B cell (primary cell): ENCODE measurements around the gene SF3B5. TPM values are rescaled to one million over a fixed set of nuclear protein-coding genes. Genes with fewer than 3 reads are reported as not detected.

Experiments
- ATAC-seq: fragments of 200-7000 bp; cut with Tn5 transposase; one replicate; pipeline ENCODE4 v1.10.0; 2021; ENCODE audit warnings: low read depth, mild to moderate bottlenecking, moderate number of reproducible peaks, moderate library complexity
- CTCF ChIA-PET: fragments of 350-600 bp; sonication (Branson Sonifier 250); formaldehyde crosslinking; loops from one replicate; lab custom pipeline; 2021; ENCODE audit warnings: antibody characterized with exemption, inconsistent platforms; lab: Charles Lee
- POLR2A ChIA-PET: fragments of 350-600 bp; sonication (Branson Sonifier 250); formaldehyde crosslinking; loops from one replicate; lab custom pipeline; 2021; ENCODE audit warnings: antibody characterized with exemption; lab: Charles Lee
- DNase-seq: peaks from one replicate; pipeline ENCODE4 v3.0.0; 2013
- H2AFZ ChIP-seq: 2 replicates; pipeline ENCODE4 v1.6.1; 2012; ENCODE audit warnings: mild to moderate bottlenecking, low read depth, low read length; ENCODE audit not compliant: insufficient read depth, poor library complexity, severe bottlenecking
- H3K27ac ChIP-seq, 2 donors: 1 replicate in 1 of 2; 2 replicates in 1 of 2; pipeline ENCODE4 v1.5.1; 2012 to 2013; ENCODE audit warnings: low read length in 2 of 2, mild to moderate bottlenecking in 2 of 2, moderate library complexity in 1 of 2
- H3K27me3 ChIP-seq, 4 experiments: fragments of 200-600 bp in 1 of 4; sonication (generic) in 1 of 4; replicated peaks in 1 of 4; 1 replicate in 2 of 4; 2 replicates in 2 of 4; pipeline versions ENCODE4 v1.6.1 to v1.7.0; 2013 to 2016; ENCODE audit warnings: low read length in 3 of 4, mild to moderate bottlenecking in 2 of 4, mixed read lengths in 1 of 4, moderate library complexity in 1 of 4; ENCODE audit not compliant: insufficient read depth in 4 of 4, control insufficient read depth in 3 of 4; ENCODE audit errors: control extremely low read depth in 1 of 4
- H3K36me3 ChIP-seq, 2 experiments: replicated peaks in 1 of 2; 1 replicate in 1 of 2; 2 replicates in 1 of 2; pipeline versions ENCODE4 v1.6.1 to v1.7.1; 2013; ENCODE audit warnings: low read length in 1 of 2; ENCODE audit not compliant: insufficient read depth in 2 of 2, control insufficient read depth in 1 of 2; ENCODE audit errors: control extremely low read depth in 1 of 2, extremely low read depth in 1 of 2
- H3K4me1 ChIP-seq, 2 donors: fragments of 200-600 bp in 1 of 2; sonication (generic) in 1 of 2; 1 replicate in 1 of 2; 2 replicates in 1 of 2; pipeline versions ENCODE4 v1.5.1 to v1.6.1; 2013 to 2017; ENCODE audit warnings: low read length in 2 of 2; ENCODE audit not compliant: control insufficient read depth in 2 of 2, insufficient read depth in 2 of 2
- H3K4me2 ChIP-seq: replicated peaks from 2 replicates; pipeline ENCODE3; 2012; ENCODE audit warnings: mild to moderate bottlenecking, low read depth, low read length; ENCODE audit not compliant: poor library complexity, severe bottlenecking
- H3K4me3 ChIP-seq, 5 experiments: fragments of 200-600 bp in 1 of 5; sonication (generic) in 1 of 5; 1 replicate in 3 of 5; 2 replicates in 2 of 5; pipeline versions ENCODE4 v1.5.1 to v1.7.0; 2011 to 2016; ENCODE audit warnings: low read length in 4 of 5, mild to moderate bottlenecking in 4 of 5, low read depth in 2 of 5, control low read depth in 1 of 5, moderate library complexity in 1 of 5; ENCODE audit not compliant: insufficient read depth in 1 of 5; ENCODE audit errors: control extremely low read depth in 1 of 5, extremely low read depth in 1 of 5
- H3K79me2 ChIP-seq: fragments of 200-600 bp; sonication (generic); one replicate; pipeline ENCODE4 v1.6.0; 2016; ENCODE audit warnings: low read length; ENCODE audit not compliant: control insufficient read depth, insufficient read depth
- H3K9ac ChIP-seq: fragments of 200-600 bp; sonication (generic); 2 replicates; pipeline ENCODE4 v1.6.1; 2017; ENCODE audit warnings: mild to moderate bottlenecking, low read length, moderate library complexity
- H3K9me3 ChIP-seq, 3 donors: one replicate each; pipeline versions ENCODE4 v1.6.1 to v1.7.1; 2013; ENCODE audit warnings: low read length in 2 of 3; ENCODE audit not compliant: control insufficient read depth in 2 of 3, insufficient read depth in 1 of 3; ENCODE audit errors: control extremely low read depth in 1 of 3
- H4K20me1 ChIP-seq: 2 replicates; pipeline ENCODE4 v1.6.0; 2012; ENCODE audit warnings: mild to moderate bottlenecking, low read length; ENCODE audit not compliant: insufficient read depth, control insufficient read depth, poor library complexity, severe bottlenecking
- H3K27ac Mint-ChIP-seq: one replicate; pipeline ENCODE4 v1.8.0; 2021; ENCODE audit warnings: mixed read lengths
- H3K27me3 Mint-ChIP-seq: one replicate; pipeline ENCODE4 v1.8.0; 2021; ENCODE audit warnings: mixed read lengths
- H3K4me1 Mint-ChIP-seq: one replicate; pipeline ENCODE4 v1.8.0; 2021; ENCODE audit warnings: mixed read lengths
- H3K4me3 Mint-ChIP-seq: one replicate; pipeline ENCODE4 v1.8.0; 2021; ENCODE audit warnings: mixed read lengths
- H3K9me3 Mint-ChIP-seq: one replicate; pipeline ENCODE4 v1.8.0; 2022; ENCODE audit warnings: mixed read lengths; ENCODE audit not compliant: insufficient read depth
- EZH2 ChIP-seq: IDR thresholded peaks from 2 replicates; pipeline ENCODE4 v1.6.1; 2012; ENCODE audit warnings: borderline replicate concordance, low read depth, mild to moderate bottlenecking, moderate library complexity, low read length; ENCODE audit not compliant: insufficient read depth, poor library complexity, severe bottlenecking
- WGBS: methylation state at CpG from one replicate; pipeline ENCODE4 v1.1.5; 2013; ENCODE audit warnings: missing lambda C conversion rate; ENCODE audit not compliant: insufficient coverage; 5-methylcytosine and 5-hydroxymethylcytosine counted together
- intact Hi-C: fragments of 100-400 bp; cut with micrococcal nuclease; formaldehyde crosslinking; loops from one replicate; pipeline ENCODE4 v1.10.0; 2022
- polyA plus RNA-seq: library from polyadenylated mRNA; depleted of rRNA; stranded (reverse); fragments of >200 nt; gene quantifications from 2 replicates; pipeline ENCODE4 v1.2.3, GENCODE V29; 2012
- total RNA-seq, 2 donors: library from RNA; stranded (reverse); fragments of 120-200 nt in 1 of 2; gene quantifications; 1 replicate in 1 of 2; 2 replicates in 1 of 2; pipeline versions ENCODE4 v1.2.3 to v1.2.4, GENCODE V29; 2013 to 2022
- TF ChIP-seq, protein P1 (sequence below): fragments of 200-600 bp; IDR thresholded peaks from one replicate; pipeline ENCODE4 v1.8.0; 2022; ENCODE audit warnings: antibody characterized with exemption, mild to moderate bottlenecking

Gene SF3B5
- total and polyA plus RNA-seq, 2 donors (not counting 1 experiment from before 2014, with no cell fraction given), result 111 to 360 TPM

DNA sequence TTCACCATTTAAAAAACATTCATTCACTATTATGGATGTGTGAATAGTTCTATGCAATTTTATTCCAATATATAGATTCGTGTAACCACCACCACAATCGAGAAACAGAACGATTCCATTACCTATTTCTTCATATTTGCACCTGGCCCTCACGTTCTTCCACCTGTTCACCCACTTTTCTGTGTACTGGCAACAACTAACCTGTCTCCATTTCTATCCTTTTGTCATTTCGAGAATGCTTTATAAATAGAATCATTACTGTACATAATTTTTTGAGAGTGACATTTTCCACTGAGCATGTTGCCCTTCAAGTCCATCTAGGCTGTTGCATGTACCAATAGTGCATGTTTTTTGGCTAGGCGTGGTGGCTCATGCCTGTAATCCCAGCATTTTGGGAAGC is 31.7 kb upstream of the SF3B5 start:
- Histone ChIP-seq H4K20me1 (no peaks in the 10 kb centered on the region), H3K79me2 (no peaks in the 10 kb centered on the region), H3K27me3 (peaks cover 0 to 4% (median 0%) of the 10 kb centered on the region in 4 experiments), H2AFZ (no peak overlapping the region), H3K36me3 (no peaks in the 10 kb centered on the region), H3K9me3 (no peaks in the 10 kb centered on the region), H3K4me1 (no peaks in the 10 kb centered on the region), H3K4me3 (no peak overlapping the region), H3K27ac (no peak overlapping the region), H3K4me2 (no peak overlapping the region), H3K9ac (no peak overlapping the region)
- ATAC-seq, result no peak
- Mint-ChIP-seq H3K4me1 (peaks cover 13% of the 10 kb centered on the region), H3K9me3 (no peaks in the 10 kb centered on the region), H3K27me3 (no peaks in the 10 kb centered on the region), H3K4me3 (no peak overlapping the region), H3K27ac (no peak overlapping the region)
- WGBS, result 57% methylated on average over 4 of the region's 6 CpGs
- intact Hi-C loops, result no loop called here
- TF ChIP-seq, protein P1, sequence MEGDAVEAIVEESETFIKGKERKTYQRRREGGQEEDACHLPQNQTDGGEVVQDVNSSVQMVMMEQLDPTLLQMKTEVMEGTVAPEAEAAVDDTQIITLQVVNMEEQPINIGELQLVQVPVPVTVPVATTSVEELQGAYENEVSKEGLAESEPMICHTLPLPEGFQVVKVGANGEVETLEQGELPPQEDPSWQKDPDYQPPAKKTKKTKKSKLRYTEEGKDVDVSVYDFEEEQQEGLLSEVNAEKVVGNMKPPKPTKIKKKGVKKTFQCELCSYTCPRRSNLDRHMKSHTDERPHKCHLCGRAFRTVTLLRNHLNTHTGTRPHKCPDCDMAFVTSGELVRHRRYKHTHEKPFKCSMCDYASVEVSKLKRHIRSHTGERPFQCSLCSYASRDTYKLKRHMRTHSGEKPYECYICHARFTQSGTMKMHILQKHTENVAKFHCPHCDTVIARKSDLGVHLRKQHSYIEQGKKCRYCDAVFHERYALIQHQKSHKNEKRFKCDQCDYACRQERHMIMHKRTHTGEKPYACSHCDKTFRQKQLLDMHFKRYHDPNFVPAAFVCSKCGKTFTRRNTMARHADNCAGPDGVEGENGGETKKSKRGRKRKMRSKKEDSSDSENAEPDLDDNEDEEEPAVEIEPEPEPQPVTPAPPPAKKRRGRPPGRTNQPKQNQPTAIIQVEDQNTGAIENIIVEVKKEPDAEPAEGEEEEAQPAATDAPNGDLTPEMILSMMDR, result no peak
- TF ChIP-seq EZH2, result no peak
- ChIA-PET CTCF (interaction anchor here (0.7 to 0.9 kb wide), 2 partner anchors 22 to 30 kb away, joined by 3 read pairs; no protein-coding TSS in a partner anchor), POLR2A (no interaction called here)
- DNase-seq, result no peak

DNA sequence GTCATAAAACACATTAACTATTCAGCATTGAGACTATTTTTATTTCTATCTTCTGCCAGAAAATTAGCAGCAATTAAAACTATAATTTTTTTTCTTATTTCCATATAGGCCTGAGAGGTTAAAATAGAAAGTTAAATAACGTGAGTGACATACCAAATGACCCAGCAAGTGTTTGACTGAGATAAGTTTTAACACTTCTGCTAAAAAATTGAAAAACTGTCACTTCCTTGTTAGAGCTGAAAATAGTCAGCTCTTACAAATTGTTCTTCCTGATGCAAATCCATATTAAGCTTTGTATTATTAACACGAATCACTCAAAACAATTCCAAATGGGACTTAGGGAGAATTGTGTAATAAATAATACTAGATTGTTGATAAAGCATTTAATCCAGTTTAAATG is 28.5 kb upstream of the SF3B5 start:
- peak overlapping the region; percentile 6 for H2AFZ ChIP-seq
- H3K4me3 Mint-ChIP-seq, result no peak overlapping the region
- no peak overlapping the region for H3K4me2 ChIP-seq
- H3K27ac Mint-ChIP-seq, result no peak overlapping the region
- no peaks in the 10 kb centered on the region for H3K27me3 Mint-ChIP-seq
- H3K4me1 ChIP-seq, result no peaks in the 10 kb centered on the region
- no peak overlapping the region for H3K9ac ChIP-seq
- H3K9me3 Mint-ChIP-seq, result no peaks in the 10 kb centered on the region
- H3K4me3 ChIP-seq, result no peak overlapping the region
- no peaks in the 10 kb centered on the region for H4K20me1 ChIP-seq
- ChIA-PET CTCF (interaction anchor here (0.8 to 2.2 kb wide), 7 partner anchors 18 to 358 kb away, joined by 3 to 8 read pairs (median 4); no protein-coding TSS in a partner anchor), POLR2A (no interaction called here)
- WGBS, result no CpG with 5 or more reads among the region's 2 CpGs
- DNase-seq (no peak), ATAC-seq (no peak)
- H3K79me2 ChIP-seq, result no peaks in the 10 kb centered on the region
- no peak for TF ChIP-seq EZH2
- H3K27me3 ChIP-seq, result no peaks in the 10 kb centered on the region
- H3K9me3 ChIP-seq, result no peaks in the 10 kb centered on the region
- no peak overlapping the region for H3K27ac ChIP-seq
- intact Hi-C loops, result no loop called here
- peaks cover 10% of the 10 kb centered on the region for H3K4me1 Mint-ChIP-seq
- H3K36me3 ChIP-seq, result no peaks in the 10 kb centered on the region
